Cerebellar cortex (tissue), 1 donor: ENCODE measurements around the gene ANG.
"Not testable (repeated sequence)": the region's sequence is repeated elsewhere in the genome, so short reads cannot be mapped to it uniquely, and the experiment has no call there.

ENCODE experiments used
- DNase-seq: peaks from one replicate; pipeline ENCODE4 v3.0.0-alpha.2; 2015; ENCODE audit warnings: low spot score

ANG gene

DNA sequence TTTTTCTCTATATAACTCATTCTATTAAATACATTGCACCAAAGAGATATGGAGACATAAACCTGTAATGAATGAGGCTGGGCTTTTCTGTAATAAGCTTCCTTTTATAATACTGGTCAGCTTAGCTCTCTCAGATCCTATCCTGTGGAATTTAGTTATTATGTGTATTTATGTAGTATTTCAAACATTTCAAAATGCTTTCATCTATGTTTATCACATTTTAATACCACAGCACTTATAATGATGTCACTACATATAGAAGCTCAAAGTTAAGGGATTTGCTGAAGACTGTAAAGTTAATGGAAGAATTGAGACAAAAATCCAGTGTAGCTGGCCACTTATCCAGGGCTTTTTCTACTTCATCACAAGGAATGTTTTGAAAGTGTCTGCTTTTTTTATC, 11.4 kb downstream of the ANG start:
- no peak for DNase-seq

DNA sequence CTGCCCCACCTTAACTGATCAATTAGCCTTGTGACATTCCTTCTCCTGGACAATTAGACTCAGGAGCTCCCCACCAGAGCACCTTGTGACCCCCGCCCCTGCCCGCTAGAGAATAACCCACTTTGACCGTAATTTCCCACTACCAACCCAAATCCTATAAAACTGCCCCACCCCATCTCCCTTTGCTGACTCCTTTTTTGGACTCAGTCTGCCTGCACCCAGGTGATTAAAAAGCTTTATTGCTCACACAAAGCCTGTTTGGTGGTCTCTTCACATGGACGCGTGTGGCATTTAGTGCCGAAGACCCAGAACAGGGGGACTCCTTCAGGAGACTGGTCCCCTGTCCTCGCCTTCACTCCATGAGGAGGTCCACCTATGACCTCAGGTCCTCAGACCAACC, 12.4 kb downstream of the ANG start:
- DNase-seq = not testable (repeated sequence)

GRCh38 chr14:20706657-20707355, 18.2 kb downstream of the ANG start:
- no peak for DNase-seq

DNA sequence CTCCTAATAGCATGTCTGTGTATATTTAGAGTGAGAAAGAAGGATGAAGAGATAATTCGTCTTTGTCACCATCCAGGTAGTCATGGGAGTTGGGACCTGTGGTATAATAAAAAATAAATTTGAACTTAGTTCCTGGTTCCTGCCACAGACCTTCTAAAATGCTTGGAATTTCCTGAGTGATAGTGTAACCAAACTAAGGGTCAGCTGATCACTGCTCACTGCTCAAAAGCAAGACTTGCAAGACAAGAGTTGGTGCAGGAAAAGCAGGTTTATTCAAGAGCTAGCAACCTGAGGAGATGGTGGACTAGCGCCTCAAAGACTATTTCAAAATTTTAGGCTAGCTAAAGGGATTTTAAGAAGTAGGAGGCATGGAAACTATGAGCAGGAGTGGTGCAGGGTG, 19.1 kb downstream of the ANG start:
- no peak for DNase-seq

GRCh38 chr14:20711261-20711660, 22.7 kb downstream of the ANG start:
- no peak for DNase-seq

GRCh38 chr14:20711685-20712084, 23.1 kb downstream of the ANG start:
- DNase-seq = no peak

- DNase-seq = no peak
These were observed 24.3 kb downstream of the ANG start for GRCh38 chr14:20712904-20713303.

DNA sequence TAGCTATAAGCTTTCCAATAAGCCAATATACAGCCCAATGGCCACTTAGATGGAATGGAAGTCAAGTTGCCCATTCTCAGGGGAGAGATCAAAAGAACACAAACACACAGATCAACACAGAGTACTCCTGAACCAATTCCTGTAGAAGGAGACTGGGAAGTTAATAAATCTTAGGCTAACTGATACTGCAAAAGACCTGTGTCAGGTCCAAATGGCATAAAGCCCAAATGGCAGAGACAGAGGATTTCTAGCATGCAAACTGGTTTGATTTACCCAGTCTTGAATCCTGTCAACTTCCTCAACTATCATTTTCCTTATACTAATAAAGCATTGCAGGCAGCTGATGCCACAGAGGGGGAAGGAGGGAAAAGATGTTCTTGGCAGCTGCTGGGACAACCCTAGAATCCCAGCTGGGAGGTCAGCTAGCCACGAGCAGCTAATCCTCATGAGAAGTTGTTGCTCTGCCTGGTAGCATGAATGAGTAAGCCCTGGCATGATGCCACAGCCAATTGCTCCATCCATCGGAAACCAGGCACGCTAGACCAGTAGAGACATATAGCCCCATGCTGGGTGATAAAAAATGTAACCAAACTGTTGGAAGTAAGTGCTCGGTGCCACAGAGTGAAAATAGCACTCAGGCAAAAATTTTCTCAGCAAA, 26.2 kb downstream of the ANG start:
- DNase-seq = no peak

DNA sequence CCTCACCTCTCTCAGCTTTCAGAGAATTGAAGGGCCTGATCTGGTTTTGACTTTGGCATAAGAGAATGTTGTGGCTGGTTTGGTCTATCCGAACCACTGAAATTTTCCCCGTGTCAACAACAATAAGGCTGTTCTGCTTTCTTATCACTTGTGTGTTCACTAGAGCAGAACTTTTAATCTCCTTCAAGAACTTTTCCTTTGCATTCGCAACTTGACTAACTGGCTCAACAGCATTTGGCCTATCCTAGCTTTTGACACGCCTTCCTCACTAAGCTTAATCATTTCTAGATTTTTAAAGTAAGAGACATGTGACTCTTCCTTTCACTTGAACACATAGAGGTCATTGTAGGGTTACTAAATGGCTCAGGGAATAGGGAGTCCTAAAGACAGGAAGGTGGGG, 31.2 kb downstream of the ANG start:
- no peak for DNase-seq

GRCh38 chr14:20720741-20721140, 32.2 kb downstream of the ANG start:
- no peak for DNase-seq

GRCh38 chr14:20722016-20722415, 33.5 kb downstream of the ANG start:
- DNase-seq = no peak

- DNase-seq = no peak
These were observed 34.9 kb downstream of the ANG start for GRCh38 chr14:20723488-20723887.

DNA sequence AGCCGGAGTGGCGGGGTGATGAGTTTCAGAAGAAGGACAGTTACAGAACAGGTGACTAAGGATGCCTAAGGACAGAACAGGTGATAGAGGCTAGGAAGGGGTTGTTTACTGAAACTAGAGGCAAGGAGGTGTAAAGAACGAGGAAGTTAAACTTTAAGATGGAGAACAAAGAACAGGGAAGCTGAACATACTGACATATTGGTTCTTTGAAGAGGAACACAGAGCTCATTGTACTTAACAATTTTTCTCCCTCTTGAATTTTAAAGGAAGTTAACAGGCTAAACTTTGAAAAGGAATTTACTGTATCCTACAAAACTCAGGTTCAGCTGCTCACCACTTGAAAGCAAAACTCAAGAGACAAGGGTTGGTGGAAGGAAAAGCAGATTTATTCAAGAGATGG, 37.6 kb downstream of the ANG start:
- DNase-seq = not testable (repeated sequence)

- DNase-seq = no peak
These were observed 38.0 kb downstream of the ANG start for GRCh38 chr14:20726531-20726930.

GRCh38 chr14:20730891-20731290, 42.3 kb downstream of the ANG start:
- no peak for DNase-seq

- DNase-seq = no peak
These were observed 43.9 kb downstream of the ANG start for GRCh38 chr14:20732477-20732876.

DNA sequence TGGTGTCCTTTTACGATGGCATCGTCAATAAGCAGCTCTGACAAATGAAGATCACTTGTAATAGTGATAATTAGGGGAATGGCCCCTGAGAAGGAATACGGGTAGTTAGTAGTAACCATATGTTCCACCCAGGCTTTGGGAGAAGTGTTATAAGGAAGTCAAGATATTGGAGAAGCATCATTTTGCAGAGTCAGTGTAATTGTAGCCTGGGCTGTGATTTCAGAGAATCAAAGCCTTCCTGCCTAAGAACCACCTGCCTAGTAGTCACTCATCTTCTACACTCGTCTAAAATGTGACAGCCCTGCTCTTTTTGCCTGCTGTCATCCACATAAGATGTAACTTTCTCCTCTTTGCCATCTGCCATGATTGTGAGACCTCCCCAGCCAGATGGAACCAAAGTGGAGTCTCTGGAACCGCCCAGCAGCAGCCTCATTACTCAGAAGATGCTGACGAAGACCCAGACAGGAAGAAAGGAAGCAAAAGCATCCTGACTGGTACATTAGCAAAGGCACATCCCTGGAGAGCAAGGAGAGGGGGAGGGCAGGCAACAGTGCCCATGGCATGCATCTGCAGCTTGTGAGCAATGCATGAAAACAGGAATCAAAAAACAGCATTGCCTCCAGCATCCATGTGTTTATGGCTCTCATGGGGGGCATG, 44.5 kb downstream of the ANG start:
- DNase-seq = no peak

- DNase-seq = no peak
These were observed 45.3 kb downstream of the ANG start for GRCh38 chr14:20733684-20734429.

DNA sequence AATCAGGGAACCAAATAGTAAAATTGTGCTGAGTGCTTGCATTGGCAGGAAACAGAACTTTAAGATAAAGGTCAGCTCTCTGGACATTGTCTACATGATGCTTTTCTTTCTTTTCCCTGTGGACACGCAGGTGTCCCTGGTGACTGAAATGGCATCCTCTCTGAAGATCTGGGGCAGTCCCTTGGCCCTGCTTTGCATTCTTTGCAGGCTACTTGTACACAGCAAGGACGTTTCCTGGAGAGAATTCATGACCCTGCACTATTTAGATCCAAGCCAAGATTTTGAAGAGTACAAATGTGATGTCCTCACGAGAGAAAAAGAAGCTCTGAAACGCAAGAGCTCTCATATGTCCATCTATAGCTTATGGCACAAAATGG, 45.9 kb downstream of the ANG start:
- DNase-seq = no peak

DNA sequence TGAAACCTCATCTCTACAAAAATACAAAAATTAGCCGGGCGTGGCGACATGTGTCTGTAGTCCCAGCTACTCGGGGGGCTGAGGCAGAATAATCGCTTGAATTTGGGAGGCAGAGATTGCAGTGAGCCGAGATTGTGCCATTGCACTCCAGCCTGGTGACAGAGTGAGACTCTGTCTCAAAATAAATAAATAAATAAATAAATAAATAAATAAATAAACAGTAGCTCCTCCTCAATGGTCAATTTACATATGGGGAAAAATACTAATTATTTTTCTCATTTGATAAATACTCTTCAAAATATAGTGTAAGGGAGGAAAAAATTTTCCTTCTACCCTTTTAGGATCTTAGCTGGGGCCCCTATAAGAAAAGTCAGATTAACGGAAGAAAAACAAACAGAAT, 49.7 kb downstream of the ANG start:
- DNase-seq = not testable (repeated sequence)

- DNase-seq = no peak
These were observed 53.6 kb downstream of the ANG start for GRCh38 chr14:20742132-20742531.

DNA sequence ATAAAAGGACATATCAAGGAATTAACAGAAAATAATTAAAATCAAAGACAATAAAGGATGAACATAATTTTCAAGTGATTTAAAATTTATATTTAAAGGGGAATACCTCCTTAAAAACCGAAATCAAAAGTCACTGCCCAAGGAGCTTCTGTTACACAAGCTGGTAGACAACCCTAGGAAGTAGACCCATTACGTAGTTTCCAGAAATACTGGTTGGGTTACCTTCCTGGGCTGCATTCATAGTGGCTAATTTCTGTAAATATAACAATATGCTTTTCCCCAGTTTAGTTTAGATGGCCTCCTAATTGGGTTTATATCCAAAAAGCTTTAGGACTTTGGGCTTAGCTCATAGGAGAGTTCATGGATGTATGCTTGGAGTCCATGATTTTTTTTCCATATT, 55.0 kb downstream of the ANG start:
- DNase-seq = no peak
